Lower leg skin (tissue), 4 donors: ENCODE data around the gene CACNA1B. TPM values are rescaled to one million over a fixed set of nuclear protein-coding genes. Genes with fewer than 3 reads are reported as not detected.

ENCODE experiments used
- DNase-seq, 2 donors: peaks; one replicate each; pipeline ENCODE4 v3.0.0-alpha.2; 2019; ENCODE audit warnings: low spot score in 2 of 2
- H3K4me3 ChIP-seq: fragments of 200-600 bp; sonication (generic); 2 replicates; pipeline ENCODE4 v1.5.1; 2017; ENCODE audit warnings: mild to moderate bottlenecking, low read depth; ENCODE audit not compliant: poor library complexity, severe bottlenecking
- CTCF ChIP-seq, 3 donors: fragments of 450-650 bp; IDR thresholded peaks; one replicate each; pipeline ENCODE4 v1.5.1; 2016; ENCODE audit warnings: antibody characterized with exemption in 3 of 3, mild to moderate bottlenecking in 3 of 3, moderate library complexity in 2 of 3
- POLR2A ChIP-seq, 2 donors: fragments of 450-650 bp; IDR thresholded peaks; one replicate each; pipeline ENCODE4 v1.6.1; 2016 to 2017; ENCODE audit warnings: antibody characterized with exemption in 2 of 2, mild to moderate bottlenecking in 1 of 2, moderate library complexity in 1 of 2
- WGBS, 2 donors: methylation state at CpG; one replicate each; pipeline ENCODE4 v1.1.5; 2018; 5-methylcytosine and 5-hydroxymethylcytosine counted together
- intact Hi-C: fragments of 100-400 bp; cut with DNase I; formaldehyde crosslinking; loops from one replicate; pipeline ENCODE4 v1.15.0; 2023; ENCODE audit warnings: low total_unique reads
- total RNA-seq, 4 donors: library from RNA; depleted of rRNA; stranded (reverse); fragments of >200 nt; gene quantifications; one replicate each; pipeline ENCODE4 v1.1.0, GENCODE V29; 2016

The CACNA1B gene
- total RNA-seq, 4 donors from 2014 or later = not detected

GRCh38 chr9:137837345-137838278 is 40.0 kb upstream of the CACNA1B start:
- intact Hi-C loops = no loop called here
- TF ChIP-seq CTCF (IDR thresholded peaks at IDR 0.05) (no peak), POLR2A (IDR thresholded peaks at IDR 0.05) (no peak)
- H3K4me3 ChIP-seq = no peak overlapping the region
- no peak for DNase-seq
- 92 to 94% methylated on average over 16 to 17 of the region's 20 CpGs for WGBS, 2 donors

- TF ChIP-seq POLR2A (IDR thresholded peaks at IDR 0.05) (no peak), CTCF (IDR thresholded peaks at IDR 0.05) (no peak)
- 95 to 96% methylated on average over 10 of the region's 10 CpGs for WGBS, 2 donors
- DNase-seq = no peak
- intact Hi-C loops = no loop called here
- no peak overlapping the region for H3K4me3 ChIP-seq
Observed at GRCh38 chr9:137838576-137838975, 39.0 kb upstream of the CACNA1B start.

GRCh38 chr9:137843355-137843754 is 34.2 kb upstream of the CACNA1B start:
- 82 to 94% methylated on average over 9 of the region's 9 CpGs for WGBS, 2 donors
- H3K4me3 ChIP-seq = no peak overlapping the region
- DNase-seq = no peak
- TF ChIP-seq POLR2A (IDR thresholded peaks at IDR 0.05) (no peak), CTCF (IDR thresholded peaks at IDR 0.05) (no peak)
- intact Hi-C loops = no loop called here

GRCh38 chr9:137851516-137852267 is 25.9 kb upstream of the CACNA1B start:
- intact Hi-C loops = no loop called here
- DNase-seq = no peak
- no peak overlapping the region for H3K4me3 ChIP-seq
- 33 to 35% methylated on average over 5 of the region's 5 CpGs for WGBS, 2 donors
- TF ChIP-seq CTCF (IDR thresholded peaks at IDR 0.05) (no peak), POLR2A (IDR thresholded peaks at IDR 0.05) (no peak)

- intact Hi-C loops = no loop called here
- H3K4me3 ChIP-seq = no peak overlapping the region
- TF ChIP-seq POLR2A (IDR thresholded peaks at IDR 0.05) = no peak
- no peak for DNase-seq
- 87 to 96% methylated on average over 1 of the region's 1 CpG for WGBS, 2 donors
Observed at GRCh38 chr9:137853392-137853995, 24.1 kb upstream of the CACNA1B start.

GRCh38 chr9:137860361-137860760 is 17.2 kb upstream of the CACNA1B start:
- 96 to 100% methylated on average over 1 of the region's 1 CpG for WGBS, 2 donors

More at GRCh38 chr9:137860361-137860760, 17.2 kb upstream of the CACNA1B start:
- intact Hi-C loops = no loop called here
- H3K4me3 ChIP-seq = no peak overlapping the region
- DNase-seq = no peak
- TF ChIP-seq CTCF (IDR thresholded peaks at IDR 0.05) (no peak), POLR2A (IDR thresholded peaks at IDR 0.05) (no peak)
